GM12872 (cell line): ENCODE results near the gene FTCDNL1.

Experiments
- CTCF ChIP-seq: IDR thresholded peaks from 3 replicates; pipeline ENCODE4 v1.5.1; 2011; ENCODE audit warnings: low read depth, mild to moderate bottlenecking, low read length, moderate library complexity; ENCODE audit not compliant: insufficient read depth

Gene FTCDNL1

GRCh38 chr2:199740111-199740428, 110.9 kb downstream of the FTCDNL1 start:
- TF ChIP-seq CTCF: no peak

- TF ChIP-seq CTCF: peak; percentile 85
These were observed 111.4 kb downstream of the FTCDNL1 start for GRCh38 chr2:199739413-199740110.

GRCh38 chr2:199738727-199739412, 112.1 kb downstream of the FTCDNL1 start:
- no peak for TF ChIP-seq CTCF

GRCh38 chr2:199734651-199735050, 116.3 kb downstream of the FTCDNL1 start:
- TF ChIP-seq CTCF: no peak

- no peak for TF ChIP-seq CTCF
These were observed 117.0 kb downstream of the FTCDNL1 start for GRCh38 chr2:199734011-199734410.

GRCh38 chr2:199727801-199728200, 123.2 kb downstream of the FTCDNL1 start:
- no peak for TF ChIP-seq CTCF

- TF ChIP-seq CTCF: no peak
These were observed 123.7 kb downstream of the FTCDNL1 start for GRCh38 chr2:199727306-199727705.
